HG03457 (cell line): ENCODE measurements around the gene KRTAP9-6.

Source experiments
- ATAC-seq: cut with Tn5 transposase; IDR thresholded peaks from one replicate; pipeline ENCODE4 v1.9.1; 2021; ENCODE audit warnings: moderate number of reproducible peaks; ENCODE audit not compliant: unreplicated experiment

KRTAP9-6 gene

GRCh38 chr17:41315204-41315794 lies 50.1 kb downstream of the KRTAP9-6 start, which contains the start of gene KRTAP17-1:
Gene KRTAP17-1 (minus strand): TSS chr17:41315710. CDS start chr17:41315650, 60 bp downstream.
- ATAC-seq: no peak
